Measurements from ENCODE around the gene SLC41A3.

DNA sequence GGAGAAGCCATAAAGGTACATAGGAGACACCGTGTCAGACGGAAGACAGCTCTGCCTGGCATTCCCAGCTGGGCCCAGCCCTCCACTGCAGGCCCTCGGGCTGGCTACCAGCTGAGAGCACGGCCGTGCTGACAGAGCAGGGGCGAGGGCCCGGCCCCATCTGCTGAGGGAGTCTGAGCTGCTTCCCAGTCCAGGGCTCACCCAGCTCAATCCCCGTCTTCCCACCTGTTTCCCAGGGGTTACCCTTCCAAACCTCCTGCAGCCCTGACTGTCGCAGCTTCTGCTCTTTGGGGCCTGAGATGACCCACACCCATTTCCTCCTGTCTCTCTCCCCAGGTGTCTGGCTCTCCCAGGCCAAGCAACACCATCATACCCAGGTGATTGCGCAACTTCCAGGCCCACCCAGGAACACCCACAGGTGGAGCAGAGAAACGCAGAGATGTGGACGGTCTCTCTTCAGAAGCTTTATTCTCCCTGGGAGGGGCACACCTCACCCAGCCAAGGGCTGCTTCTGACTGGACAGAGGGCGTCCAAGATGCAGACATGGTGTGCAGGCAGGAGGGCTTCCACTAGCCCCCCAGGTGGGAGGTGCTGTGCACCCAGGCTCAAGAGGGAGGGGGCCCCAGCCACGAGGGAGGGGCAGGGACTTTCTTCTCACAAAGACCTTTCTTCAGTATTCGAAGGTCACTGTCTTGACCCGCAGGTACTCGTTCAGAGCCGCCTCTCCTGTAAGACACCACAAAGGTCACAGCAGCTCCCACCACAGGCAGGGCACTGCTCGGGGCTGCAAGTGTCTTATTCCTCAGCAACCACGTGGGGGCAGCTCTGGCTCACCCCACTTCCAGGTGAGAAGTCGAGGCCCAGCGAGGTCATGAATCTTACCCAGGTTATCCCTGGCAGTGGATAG lies 19.4 kb upstream of the SLC41A3 start:
- no peak for TF ChIP-seq EZH2phosphoT487 (IDR thresholded peaks at IDR 0.05; ENCODE audit: borderline replicate concordance)
- TF ChIP-seq, protein P1, sequence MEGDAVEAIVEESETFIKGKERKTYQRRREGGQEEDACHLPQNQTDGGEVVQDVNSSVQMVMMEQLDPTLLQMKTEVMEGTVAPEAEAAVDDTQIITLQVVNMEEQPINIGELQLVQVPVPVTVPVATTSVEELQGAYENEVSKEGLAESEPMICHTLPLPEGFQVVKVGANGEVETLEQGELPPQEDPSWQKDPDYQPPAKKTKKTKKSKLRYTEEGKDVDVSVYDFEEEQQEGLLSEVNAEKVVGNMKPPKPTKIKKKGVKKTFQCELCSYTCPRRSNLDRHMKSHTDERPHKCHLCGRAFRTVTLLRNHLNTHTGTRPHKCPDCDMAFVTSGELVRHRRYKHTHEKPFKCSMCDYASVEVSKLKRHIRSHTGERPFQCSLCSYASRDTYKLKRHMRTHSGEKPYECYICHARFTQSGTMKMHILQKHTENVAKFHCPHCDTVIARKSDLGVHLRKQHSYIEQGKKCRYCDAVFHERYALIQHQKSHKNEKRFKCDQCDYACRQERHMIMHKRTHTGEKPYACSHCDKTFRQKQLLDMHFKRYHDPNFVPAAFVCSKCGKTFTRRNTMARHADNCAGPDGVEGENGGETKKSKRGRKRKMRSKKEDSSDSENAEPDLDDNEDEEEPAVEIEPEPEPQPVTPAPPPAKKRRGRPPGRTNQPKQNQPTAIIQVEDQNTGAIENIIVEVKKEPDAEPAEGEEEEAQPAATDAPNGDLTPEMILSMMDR (conservative IDR thresholded peaks at IDR 0.05; ENCODE audit: low read length), result peak; percentile 30; the same call in 1 of the 2 replicates

Measured in Loucy (cell line).